HG03045 (cell line): ENCODE data around the gene KCNT1.

ENCODE experiments used
- ATAC-seq: cut with Tn5 transposase; IDR thresholded peaks from one replicate; pipeline ENCODE4 v1.9.1; 2021; ENCODE audit warnings: mild to moderate bottlenecking, moderate library complexity; ENCODE audit not compliant: unreplicated experiment

KCNT1 gene

DNA sequence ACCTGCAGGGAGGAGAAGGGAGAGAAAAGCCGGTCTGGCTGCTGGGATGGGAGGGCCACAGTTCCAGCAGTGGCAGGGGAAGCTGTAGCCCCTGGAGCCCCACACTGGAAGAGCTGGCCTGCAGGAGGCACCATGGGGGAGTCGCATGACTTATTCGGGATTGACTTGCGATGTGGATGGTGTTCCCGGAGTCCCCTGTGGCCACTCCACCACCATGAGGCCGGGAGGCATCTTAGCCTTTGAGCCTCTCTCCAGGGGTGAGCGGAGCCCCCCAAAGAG lies 92.0 kb downstream of the KCNT1 start:
- no peak for ATAC-seq

DNA sequence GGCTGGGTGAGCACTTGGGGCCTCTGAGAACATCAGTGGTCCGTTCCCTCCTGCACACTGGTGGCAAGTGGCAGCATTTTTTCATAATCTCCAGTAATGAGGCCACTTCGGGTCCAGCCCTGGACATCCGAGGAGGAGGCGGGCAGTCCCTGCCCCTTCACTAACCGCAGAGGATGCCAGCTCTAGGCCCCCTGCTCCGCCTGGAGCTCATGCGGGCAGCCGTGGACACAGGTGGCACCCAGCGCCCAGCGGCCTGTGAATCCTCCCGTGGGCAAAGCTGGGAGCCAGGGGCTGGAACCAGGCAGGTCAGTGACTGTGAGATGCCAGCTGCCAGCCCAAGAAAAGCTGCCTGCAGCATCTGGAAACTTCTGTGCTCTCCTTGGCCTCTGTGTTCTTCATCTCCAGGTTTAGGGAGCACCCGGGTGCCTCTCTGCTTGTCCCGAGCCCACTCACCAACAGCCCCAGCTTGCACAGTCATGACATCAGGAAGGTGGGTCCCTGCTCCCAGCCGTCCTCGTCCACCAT lies 92.4 kb downstream of the KCNT1 start:
- no peak for ATAC-seq

DNA sequence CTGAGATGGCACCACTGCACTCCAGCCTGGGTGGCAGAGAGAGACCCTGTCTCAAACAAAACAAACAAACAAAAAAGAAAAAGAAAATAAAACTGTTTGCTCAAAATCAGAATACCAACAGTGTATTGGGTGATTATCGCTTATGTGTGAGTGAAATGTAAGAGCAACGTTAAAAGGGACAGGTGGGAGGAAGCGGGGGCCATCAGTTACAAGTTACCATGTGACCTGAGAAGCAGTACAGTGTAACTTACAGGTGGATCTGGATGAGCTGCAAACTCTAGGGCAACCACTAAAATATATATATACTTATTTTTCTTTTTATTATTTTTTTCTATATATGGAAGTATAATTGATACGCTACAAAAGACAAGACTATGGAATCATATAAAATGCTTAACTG lies 93.4 kb downstream of the KCNT1 start:
- ATAC-seq: no peak

DNA sequence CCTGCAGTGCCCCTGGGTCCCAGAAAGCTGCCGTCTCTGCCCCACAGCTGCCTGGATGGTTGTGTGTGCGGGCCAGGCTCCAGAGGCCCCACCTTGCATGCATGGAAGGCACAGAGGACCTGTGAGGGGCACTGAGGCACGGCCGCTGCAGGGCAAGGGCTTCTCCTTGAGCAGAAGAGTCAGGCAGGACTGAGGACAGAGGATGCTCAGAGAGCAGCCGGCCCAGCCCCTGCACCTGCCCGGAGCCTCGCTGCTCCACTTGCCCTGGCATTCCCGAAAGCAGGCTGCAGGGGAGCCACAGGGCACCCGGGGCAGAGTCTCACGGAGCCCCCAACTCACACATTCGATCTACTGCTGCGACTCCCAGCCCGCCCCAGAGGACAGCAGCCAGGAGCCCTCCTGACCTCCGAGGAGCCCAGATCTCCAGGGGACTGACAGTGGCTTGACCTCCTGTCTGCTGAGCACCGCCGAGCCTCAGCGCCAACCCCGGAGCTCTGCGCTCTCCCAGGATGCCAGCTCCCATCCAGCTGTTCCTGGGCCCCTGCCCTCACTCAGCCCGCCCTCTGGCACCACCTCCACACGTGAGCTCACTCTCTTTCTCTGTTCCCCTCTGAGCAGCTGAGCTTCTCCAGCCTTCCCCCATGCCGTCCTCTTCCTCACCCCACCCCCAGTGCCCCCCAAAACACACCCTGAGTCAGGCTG lies 95.0 kb downstream of the KCNT1 start:
- no peak for ATAC-seq

DNA sequence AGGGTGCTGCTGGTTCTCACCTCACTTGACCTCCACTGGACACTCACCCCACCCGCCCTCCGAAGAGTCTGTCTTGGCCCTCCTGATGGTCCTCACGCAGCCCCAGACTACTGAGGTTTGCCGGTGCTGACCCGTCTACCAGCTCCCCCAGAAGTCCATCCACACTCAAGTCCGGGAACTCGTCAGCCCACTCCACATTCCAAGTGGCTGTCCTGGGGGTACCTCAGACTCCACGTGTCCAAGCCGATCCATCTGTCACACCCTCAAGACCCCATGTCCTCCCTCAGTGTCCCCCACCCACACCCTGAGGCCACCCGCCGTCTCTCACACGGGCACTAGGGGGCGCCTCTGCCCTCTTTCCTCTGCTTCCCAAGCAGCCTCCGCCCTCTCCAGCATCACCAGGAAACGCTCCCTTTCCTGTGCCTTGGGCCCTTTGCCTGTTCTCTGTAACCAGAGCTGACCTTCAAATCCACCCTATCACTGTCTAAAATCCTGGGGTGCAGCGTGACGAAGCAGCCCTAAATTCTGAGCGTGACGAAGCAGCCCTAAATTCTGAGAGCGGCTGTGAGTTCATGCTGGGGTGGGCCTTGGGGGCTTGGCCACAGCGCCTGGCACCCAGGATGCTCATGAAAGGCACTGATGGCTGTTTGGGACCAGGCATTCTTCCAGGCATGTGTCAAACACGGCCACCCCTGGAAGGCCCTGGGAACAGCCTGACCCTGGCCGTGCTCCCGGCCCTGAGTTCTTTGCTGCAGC lies 95.7 kb downstream of the KCNT1 start:
- no peak for ATAC-seq

DNA sequence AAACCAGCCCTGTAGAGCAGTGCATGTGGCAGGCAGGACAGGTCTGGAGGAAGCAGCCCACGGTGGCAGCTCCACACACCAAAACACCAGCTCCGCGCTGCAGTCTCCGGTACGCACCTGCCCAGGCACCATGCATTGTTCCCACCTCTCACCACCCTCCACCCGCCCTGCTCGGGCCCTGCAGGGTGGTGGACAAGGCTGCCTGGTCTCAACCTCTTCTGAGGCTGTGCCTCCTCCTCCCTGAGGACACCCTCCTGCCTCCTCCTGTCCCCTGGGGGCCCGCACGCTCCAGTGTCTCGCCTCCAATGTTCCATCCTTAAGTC lies 96.2 kb downstream of the KCNT1 start:
- ATAC-seq: no peak

DNA sequence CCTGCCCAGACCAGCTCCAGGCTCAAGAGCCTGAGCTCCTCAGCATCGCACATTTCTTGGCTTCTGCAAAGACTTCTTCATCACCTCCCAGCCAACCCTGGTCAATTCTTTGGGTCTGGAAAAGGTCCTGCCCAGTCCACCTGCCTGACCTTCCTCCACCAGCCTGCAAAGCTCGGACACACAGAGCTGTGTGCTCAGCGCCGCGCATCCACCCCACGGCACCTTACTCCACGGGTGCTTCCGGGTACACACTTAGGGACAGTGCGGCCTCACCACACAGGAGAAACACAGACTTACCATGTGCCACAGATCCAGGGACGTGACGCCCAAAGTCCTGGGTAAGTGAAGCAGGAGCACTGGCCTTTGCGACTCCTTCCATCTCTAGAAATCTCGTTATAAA lies 97.3 kb downstream of the KCNT1 start:
- ATAC-seq: no peak

DNA sequence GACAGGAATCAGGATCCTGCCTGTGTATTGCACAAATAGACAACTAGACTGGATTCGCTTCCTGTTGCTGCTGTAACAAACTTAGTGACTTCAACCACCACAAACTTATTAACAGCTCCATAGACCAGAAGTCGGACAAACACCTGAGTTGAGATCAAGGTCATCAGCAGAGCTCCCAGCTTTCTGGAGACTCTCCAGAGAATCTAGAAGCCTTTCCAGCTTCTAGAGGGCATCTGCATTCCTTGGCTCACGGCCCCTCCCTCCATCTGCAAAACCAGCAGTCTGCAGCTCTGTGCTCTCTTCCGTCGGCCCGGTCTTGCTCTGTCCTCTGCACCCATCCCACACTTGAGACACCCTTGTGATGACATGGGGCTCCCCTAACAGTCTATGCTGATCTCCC lies 99.1 kb downstream of the KCNT1 start:
- no peak for ATAC-seq

DNA sequence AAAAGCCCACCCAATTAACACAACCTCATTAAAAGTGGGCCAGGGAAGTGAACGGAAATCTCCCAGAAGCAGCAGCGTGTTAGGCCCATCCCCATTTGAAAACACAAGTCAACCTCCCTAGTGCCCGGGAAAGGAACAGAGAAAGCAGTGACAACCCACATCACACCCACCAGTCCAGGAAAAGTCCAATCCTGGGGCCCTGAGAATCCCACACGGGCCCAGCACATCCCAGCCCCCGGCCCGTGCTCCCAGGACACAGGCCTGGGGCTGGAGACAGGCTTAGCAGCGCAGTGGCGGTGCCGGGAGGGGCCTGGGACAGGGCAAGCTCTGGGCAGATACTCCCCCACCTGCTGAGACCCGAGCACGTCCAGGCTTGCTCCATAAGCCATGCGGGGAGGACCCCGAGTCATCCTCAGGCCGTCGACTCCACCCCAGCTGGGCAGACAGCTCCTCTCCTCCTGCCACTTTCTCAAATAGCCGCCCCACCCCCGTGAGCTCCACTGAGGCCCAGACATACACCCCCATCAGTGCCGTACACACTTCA lies 101.0 kb downstream of the KCNT1 start:
- no peak for ATAC-seq

DNA sequence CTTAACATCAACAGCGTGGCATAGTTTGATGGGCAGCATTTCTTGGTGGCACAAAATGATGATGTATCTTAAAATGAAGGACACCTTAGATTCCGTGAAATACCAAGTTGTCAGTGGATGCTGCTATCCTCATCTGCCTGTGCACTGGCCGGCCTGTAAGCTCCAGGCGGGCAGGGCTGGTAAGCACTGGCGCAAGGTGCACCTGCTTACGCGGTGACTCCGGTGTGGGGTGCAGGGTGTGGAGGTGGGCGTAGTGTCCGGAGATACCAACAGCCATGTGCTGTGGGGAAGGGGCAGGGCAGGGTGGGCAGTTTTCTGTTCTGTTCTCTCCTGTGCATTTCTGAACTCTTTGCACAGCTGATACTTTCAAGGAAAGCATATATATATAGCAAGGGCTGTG lies 101.5 kb downstream of the KCNT1 start:
- ATAC-seq: no peak

DNA sequence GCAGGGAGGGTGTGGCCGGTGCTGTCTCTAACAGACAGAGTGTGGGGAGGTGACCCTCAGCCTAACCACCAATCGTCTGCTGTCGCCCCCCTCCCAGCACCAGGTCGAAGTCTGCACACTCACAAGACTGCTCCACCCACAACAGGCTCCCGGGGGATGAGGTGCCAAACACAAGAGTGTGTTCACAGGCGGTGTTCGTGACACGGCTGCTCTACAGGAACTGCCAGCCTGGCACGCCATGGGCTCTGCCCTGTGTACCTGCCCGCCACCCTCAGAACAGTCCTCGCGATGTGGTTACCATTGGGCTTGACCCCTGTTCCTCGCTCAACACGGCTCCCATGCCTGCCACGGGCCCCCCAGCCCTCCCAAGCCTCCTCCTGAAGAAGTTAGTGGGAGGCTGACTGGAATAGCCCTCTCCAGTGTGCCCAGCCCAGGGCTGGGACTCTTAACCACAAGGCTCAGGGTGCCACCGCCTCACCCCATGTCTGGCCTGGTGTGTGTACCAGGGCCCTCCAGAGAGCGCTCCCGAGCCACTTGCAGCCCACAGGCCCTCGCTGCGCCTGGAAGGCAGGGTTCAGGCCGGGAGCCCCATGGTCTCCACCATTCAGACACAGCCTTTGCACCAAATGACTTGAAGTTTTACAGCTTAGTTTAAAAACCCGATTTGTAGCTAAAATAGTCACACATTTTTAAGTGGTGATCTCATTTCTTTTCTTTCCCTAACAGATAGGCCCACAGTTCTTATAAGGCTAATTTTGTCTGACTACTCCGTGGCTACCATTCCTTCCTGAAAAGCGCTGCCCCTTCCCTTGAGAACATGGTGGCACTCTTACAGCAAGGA lies 102.8 kb downstream of the KCNT1 start:
- ATAC-seq: no peak

DNA sequence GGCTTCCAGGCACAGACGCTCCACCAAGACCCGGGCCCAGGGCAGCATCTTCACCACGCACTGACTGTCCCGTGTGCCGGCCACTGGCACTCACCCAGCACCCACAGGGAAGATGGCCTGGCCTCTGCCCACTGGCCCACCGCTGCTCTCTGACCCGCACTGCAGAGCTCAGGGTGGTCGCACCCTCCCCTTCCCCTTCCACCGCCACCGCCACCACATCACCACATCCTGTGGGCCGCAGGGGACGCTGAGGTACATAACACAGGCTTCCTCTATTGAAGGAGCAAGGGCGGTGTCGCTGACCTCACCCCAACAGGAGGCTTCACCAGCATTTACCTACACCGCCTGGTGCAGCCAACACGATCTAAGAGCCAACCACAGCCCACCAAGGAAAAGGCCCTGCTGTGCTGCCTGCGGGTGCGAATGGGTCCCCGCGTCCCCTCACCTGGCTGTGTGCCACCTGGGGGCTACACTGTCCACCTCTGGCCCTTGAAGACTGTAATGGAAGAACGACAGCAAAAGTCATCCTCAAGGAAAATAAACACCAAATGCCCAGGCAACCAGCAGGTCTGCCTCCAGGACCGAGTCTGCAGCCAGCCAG lies 103.5 kb downstream of the KCNT1 start:
- ATAC-seq: no peak

DNA sequence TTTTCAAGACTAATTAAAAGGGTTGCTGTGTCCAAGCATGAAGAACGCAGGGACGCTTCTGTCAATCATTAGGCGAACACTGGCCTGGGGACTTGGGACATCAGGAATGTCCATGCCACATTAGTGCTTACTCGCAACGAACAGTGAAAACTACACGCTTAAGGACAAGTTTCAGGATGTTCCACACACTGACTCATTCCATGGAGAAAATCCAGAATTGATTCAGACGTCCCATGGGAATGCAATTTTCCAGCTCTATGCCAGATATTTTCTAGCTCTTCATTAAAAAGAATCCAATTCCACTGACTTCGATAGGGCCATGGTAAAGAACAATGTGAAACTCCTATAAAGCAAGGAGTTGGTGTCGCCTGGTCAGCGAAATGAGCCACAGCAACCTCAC lies 107.2 kb downstream of the KCNT1 start:
- ATAC-seq: no peak

DNA sequence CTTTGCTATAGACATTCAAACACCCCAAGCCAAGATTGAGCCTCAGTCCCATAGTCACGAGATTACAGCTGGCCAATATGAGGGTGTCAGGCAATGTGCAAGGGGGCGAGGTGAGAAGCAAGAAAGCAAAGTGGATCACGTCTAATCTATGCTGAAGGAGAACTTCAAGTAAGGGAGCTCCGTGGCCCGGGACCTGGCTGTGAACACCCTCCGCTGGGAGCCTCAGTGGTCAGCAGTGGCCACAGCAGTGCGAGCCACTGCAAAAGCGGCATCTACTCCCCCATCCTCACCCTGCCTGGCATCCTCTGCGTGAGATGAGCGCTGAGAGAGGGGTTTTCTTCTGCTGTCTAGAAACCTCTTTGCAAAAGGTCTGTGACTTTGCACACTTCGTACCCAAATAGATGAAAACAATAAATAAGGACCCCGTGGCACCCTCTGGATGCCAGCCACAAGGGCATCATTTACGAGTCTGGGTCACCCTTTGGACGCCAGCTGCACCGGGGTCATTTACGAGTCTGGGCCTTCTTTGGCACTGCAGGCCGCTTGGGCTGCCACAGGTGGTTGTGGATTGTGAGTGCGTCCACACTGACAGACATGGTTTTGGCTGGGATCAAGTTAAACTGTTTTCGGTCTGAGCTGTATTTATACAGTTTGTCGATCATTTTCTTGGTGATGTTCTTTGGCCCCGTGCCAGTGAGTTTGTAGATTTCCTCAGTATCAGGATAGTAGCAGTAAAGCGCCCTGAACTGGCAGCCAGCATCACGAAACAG lies 109.0 kb downstream of the KCNT1 start:
- no peak for ATAC-seq

DNA sequence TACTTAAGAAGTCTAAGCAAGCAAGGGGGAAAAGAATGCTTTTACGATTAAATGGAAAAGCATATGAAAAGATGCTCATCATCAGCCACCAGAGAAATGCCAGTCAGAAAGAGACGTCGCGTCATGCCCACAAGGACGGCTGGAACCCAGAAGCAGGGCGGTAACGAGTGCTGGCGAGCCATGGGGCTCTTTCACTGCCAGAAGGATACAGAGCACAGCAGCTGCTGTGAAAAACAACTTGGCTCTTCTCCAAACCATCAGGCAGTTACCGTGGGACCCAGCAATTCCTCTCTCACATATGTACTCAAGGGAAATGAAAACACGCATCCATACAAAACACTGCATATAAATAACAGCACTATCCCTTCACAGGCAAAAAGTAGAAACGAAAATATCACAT lies 109.8 kb downstream of the KCNT1 start:
- ATAC-seq: no peak

DNA sequence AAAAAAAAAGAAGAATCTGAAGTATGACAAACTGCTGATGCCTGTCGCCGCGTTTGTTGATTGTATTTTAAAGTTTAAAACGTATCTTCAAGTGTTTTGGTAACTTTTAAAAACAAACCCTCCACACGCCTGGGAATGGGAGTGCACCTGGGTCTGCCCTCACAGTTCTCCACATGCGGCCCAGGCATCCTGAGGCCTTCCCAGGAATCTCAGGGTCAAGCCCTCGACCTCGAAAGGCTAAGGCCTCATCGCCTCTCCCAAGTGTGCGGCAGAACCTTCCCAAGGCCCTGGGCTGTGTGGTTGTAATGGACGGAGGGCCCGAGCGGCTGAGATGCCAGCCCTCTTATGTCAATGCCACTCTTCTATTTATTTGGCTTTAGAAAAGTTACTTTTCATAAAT lies 111.0 kb downstream of the KCNT1 start:
- no peak for ATAC-seq

DNA sequence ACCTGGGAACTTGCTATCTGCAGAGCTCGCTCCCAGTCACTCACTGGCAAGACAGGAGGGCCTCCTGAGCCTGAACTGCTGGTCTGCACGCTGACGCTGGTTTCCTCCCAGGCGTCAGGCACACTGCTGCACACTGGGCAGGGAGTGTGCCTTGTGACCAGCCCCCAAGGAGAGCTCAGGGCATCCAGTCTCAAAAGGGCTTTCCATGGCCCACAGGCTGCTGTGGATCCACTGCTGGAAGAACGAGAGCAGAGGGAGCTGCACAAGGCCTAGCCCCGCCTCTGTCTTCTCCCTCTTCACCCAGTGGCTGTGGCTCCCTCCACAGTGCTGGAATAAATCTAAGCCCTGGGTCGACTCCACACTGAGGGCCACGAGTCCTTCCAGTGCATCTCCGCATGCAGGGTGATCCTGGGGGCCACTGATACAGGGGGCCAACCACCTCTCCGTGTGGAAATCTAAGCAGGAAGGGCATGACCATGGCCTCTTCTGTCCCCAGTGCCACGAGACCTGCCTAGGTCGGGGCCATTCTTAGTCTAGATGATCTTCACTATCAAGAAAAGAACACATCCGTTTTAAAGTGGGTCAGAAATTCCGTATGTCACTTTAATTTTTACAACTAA lies 111.8 kb downstream of the KCNT1 start:
- no peak for ATAC-seq

DNA sequence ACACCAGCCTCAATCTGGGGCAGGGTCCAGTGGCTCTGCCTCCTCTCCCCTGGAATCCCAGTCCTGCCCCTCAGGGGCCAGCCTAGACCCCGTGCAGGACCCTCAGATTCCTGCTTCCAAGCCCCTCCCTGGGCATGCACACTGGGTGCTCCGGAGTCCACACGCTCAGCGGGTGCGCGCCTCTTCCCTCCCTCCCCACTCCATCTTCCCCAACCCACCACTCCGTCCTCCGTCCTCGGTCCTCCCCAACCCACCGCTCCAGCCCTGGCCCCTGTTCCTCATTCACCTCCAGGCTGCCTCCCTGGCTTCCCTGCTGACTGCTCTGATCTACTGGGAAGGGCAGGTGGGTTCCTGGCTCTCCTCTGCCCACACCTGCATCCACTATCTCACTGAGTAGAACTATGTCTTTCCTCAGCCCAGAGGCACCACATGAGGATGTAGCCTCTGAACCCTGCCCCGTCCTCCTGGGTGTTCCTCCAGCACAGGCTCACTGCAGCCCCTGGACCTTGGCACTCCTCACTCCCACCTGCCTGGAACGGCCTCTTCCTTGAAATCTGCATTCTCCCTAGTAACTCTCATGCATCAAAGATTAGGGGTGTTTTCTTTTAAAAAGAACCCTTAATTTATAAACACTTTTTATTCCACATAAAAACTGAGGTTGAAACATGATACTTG lies 112.6 kb downstream of the KCNT1 start:
- ATAC-seq: no peak

DNA sequence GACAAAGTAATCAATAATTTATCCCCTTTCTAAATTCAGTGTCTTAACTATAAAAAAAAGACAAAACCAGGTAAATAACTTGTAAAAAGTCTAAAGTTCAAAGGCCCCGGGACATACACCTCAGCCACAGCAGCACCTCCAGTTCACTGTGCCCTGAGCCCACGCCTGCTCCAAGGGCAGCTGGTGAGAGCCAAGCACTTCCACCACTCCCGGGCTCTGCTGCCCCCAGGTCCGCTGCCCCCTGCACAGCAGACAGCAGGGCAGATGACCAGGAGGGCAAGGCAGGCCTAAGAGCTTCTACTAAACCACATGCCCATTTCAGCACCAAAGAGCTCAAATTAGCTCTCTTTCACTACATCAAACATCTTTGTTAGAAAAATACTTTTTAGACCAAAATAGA lies 113.4 kb downstream of the KCNT1 start:
- ATAC-seq: no peak
